Naive thymus-derived CD8-positive, alpha-beta T cell (primary cell): ENCODE results near the gene ARHGAP40. TPM values are rescaled to one million over a fixed set of nuclear protein-coding genes. Genes with fewer than 3 reads are reported as not detected.

ENCODE experiments used
- ATAC-seq, 2 donors: fragments of 150-1000 bp; cut with Tn5 transposase in 1 of 2; sonication (Bioruptor Pico), chemical (Tn5 transposase) in 1 of 2; 1 replicate in 1 of 2; 2 replicates in 1 of 2; pipeline ENCODE4 v1.10.0; 2021; ENCODE audit warnings: mild to moderate bottlenecking in 2 of 2, moderate library complexity in 2 of 2
- POLR2A ChIA-PET: fragments of 350-600 bp; sonication (Branson Sonifier 250); formaldehyde crosslinking; loops from one replicate; lab custom pipeline; 2021; ENCODE audit warnings: antibody characterized with exemption; lab: Charles Lee
- DNase-seq, 10 donors: peaks; one replicate each; pipeline versions ENCODE4 v3.0.0 to v3.0.0-alpha.2; 2020 to 2022
- H3K27ac Mint-ChIP-seq, 10 donors: one replicate each; pipeline ENCODE4 v1.8.0; 2020 to 2022; ENCODE audit warnings: mild to moderate bottlenecking in 10 of 10, mixed read lengths in 10 of 10, moderate library complexity in 4 of 10, inconsistent platforms in 1 of 10
- H3K27me3 Mint-ChIP-seq, 5 donors: one replicate each; pipeline ENCODE4 v1.8.0; 2021 to 2022; ENCODE audit warnings: mixed read lengths in 5 of 5
- H3K36me3 Mint-ChIP-seq, 3 donors: one replicate each; pipeline ENCODE4 v1.8.0; 2020 to 2022; ENCODE audit warnings: mixed read lengths in 3 of 3, mild to moderate bottlenecking in 2 of 3, inconsistent platforms in 1 of 3
- H3K4me1 Mint-ChIP-seq, 4 donors: one replicate each; pipeline ENCODE4 v1.8.0; 2021 to 2022; ENCODE audit warnings: mixed read lengths in 4 of 4
- H3K4me3 Mint-ChIP-seq, 10 donors: one replicate each; pipeline ENCODE4 v1.8.0; 2020 to 2022; ENCODE audit warnings: mild to moderate bottlenecking in 10 of 10, mixed read lengths in 10 of 10, moderate library complexity in 6 of 10, inconsistent platforms in 1 of 10
- H3K9me3 Mint-ChIP-seq, 9 donors: one replicate each; pipeline ENCODE4 v1.8.0; 2020 to 2022; ENCODE audit warnings: mixed read lengths in 9 of 9, mild to moderate bottlenecking in 3 of 9, inconsistent platforms in 1 of 9, moderate library complexity in 1 of 9
- polyA plus RNA-seq, 3 donors: library from polyadenylated mRNA; unstranded; fragments of 300-500 nt; fragmentation: Illumina TruSeq; gene quantifications; one replicate each; pipeline ENCODE4 v1.2.3, GENCODE V29; 2021
- total RNA-seq, 8 experiments: library from RNA in 2 of 8; stranded (reverse) in 2 of 8; gene quantifications; one replicate each; pipeline ENCODE4 v1.2.3 and lab custom pipeline; 2021 to 2026

Gene ARHGAP40
- total and polyA plus RNA-seq, 5 experiments from 2014 or later = not detected

DNA sequence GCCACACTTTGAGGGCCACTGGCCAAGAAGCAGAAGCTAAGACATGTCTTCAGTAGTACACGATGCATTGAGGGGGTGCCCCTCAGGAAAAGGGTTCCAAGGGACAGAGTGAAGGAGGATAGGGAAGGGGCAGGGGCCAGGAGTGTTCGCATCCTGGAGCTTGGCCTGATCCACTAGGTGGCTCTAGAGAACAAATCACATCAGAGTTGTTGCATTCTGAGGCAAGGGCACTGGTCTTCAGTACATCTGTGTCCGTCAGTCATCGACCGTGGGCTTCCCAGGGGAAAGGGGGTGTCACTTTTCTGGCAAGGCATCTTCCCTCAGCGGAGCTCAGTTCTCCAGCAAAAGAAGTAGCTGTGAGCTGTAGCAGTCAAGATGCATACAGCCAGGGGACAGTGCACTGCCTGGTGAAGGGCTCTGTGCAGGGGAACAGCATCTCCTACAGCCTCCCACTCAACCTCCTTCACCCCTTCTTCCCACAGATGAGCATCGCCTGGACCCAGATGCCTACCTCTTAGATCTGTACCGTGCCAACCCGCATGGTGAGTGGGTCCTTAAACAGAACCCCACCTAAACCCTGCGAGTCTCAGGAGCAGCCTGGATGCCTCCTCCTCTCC, 47.8 kb downstream of the ARHGAP40 start:
- Mint-ChIP-seq H3K4me3 (no peak overlapping the region), H3K4me1 (peaks cover 5 to 7% (median 7%) of the 10 kb centered on the region in 4 donors)

DNA sequence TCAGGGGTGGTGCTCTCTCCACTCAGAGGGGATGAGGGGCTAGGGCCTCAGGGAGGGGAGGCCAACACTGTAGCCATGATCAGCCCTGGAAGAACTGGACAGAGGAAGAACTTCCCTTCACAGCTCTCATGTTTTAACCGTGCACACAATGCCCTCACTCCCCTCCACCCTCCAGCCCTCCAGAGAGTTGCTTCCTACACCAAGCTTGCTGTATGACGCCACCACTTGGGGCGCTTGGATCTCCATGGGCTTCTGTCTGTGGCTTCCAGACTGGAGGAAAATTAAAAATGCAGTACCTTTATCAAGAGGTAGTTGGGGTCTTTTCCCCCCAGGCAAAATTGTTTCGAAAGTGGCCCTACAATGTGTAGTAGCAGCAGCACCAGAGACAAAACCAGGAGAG, 48.4 kb downstream of the ARHGAP40 start:
- POLR2A ChIA-PET = interaction anchor here (0.6 kb wide), 1 partner anchor 106 kb away, joined by 3 read pairs; no protein-coding TSS in a partner anchor
- Mint-ChIP-seq H3K36me3 (no peaks in the 10 kb centered on the region), H3K4me3 (no peak overlapping the region), H3K4me1 (peaks cover 5 to 7% (median 7%) of the 10 kb centered on the region in 4 donors), H3K27me3 (peaks cover 14 to 42% (median 33%) of the 10 kb centered on the region in 5 donors), H3K9me3 (peaks cover 0 to 12% (median 0%) of the 10 kb centered on the region in 9 donors), H3K27ac (no peak overlapping the region)
- DNase-seq (no peak), ATAC-seq (no peak)

More for the DNA sequence above, 47.8 kb downstream of the ARHGAP40 start:
- H3K27me3 Mint-ChIP-seq = peaks cover 19 to 48% (median 37%) of the 10 kb centered on the region in 5 donors
- POLR2A ChIA-PET = interaction anchor here (0.6 kb wide), 1 partner anchor 107 kb away, joined by 3 read pairs; no protein-coding TSS in a partner anchor
- DNase-seq = no peak
- no peaks in the 10 kb centered on the region for H3K36me3 Mint-ChIP-seq
- peaks cover 0 to 12% (median 0%) of the 10 kb centered on the region in 9 donors for H3K9me3 Mint-ChIP-seq
- no peak overlapping the region for H3K27ac Mint-ChIP-seq
- no peak for ATAC-seq

DNA sequence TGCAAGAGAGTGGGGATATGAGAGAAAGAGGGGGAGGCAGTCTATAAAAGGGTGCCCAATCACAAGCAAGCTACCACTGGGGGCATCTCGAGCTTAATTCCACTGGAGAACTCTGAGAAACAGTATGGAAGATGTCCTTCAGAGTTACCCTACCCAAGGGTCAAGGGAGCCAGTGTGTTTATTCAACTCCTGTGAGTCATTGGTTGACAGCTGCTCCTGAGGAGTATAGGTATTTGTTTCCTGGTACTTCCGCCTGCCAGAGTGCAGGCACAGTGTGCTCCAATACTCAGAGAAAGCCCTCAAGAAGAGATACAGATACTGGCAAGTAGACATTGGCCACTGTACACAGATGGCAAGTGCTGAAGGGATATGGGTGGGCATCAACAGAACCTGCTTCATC, 49.5 kb downstream of the ARHGAP40 start:
- Mint-ChIP-seq H3K36me3 (no peaks in the 10 kb centered on the region), H3K27ac (no peak overlapping the region), H3K4me3 (no peak overlapping the region), H3K9me3 (peaks cover 0 to 12% (median 0%) of the 10 kb centered on the region in 9 donors), H3K27me3 (peaks cover 13 to 43% (median 35%) of the 10 kb centered on the region in 5 donors), H3K4me1 (peaks cover 5 to 7% (median 6%) of the 10 kb centered on the region in 4 donors)
- ATAC-seq (no peak), DNase-seq (no peak)
- POLR2A ChIA-PET = no interaction called here

DNA sequence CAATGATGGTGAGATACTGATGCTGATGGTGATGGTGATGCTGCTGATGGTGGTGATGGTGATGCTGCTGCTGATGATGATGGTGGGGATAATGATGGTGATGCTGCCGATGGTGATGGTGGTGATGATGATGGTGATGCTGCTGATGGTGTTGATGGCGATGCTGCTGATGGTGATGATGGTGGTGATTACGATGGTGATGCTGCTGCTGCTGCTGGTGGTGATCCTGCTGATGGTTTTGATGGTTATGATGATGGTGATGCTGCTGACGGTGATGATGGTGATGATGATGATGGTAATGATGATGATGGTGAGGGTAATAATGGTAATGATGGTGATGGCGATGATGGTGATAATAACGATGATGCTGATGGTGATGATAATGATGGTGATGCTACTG, 50.0 kb downstream of the ARHGAP40 start:
- POLR2A ChIA-PET = no interaction called here
- Mint-ChIP-seq H3K36me3 (no peaks in the 10 kb centered on the region), H3K4me3 (no peak overlapping the region), H3K27me3 (peaks cover 10 to 39% (median 32%) of the 10 kb centered on the region in 5 donors), H3K9me3 (peaks cover 0 to 12% (median 0%) of the 10 kb centered on the region in 9 donors), H3K27ac (no peak overlapping the region), H3K4me1 (peaks cover under 1 to 3% (median 3%) of the 10 kb centered on the region in 4 donors)
- DNase-seq (no peak), ATAC-seq (no peak)

DNA sequence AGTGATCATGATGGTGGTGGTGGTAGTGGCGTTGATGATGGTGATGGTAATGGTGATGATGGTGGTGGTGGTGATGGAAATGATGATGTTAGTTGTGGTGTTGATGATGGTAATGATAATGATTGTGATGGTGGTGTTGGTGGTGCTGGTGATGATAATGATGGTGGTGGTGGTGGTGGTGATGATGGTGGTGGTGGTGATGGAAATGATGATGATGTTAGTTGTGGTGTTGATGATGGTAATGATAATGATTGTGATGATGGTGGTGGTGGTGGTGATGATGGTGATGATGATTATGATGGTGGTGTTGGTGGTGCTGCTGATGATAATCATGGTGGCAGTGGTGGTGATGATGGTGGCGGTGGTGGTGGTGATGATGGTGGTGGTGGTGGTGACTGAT, 51.4 kb downstream of the ARHGAP40 start:
- no peak for DNase-seq
- POLR2A ChIA-PET = no interaction called here
- no peaks in the 10 kb centered on the region for H3K36me3 Mint-ChIP-seq
- no peak overlapping the region for H3K4me3 Mint-ChIP-seq
- H3K27ac Mint-ChIP-seq = no peak overlapping the region
- ATAC-seq = no peak
- H3K4me1 Mint-ChIP-seq = peaks cover 0 to 2% (median 0%) of the 10 kb centered on the region in 4 donors
- peaks cover 13 to 38% (median 33%) of the 10 kb centered on the region in 5 donors for H3K27me3 Mint-ChIP-seq
- H3K9me3 Mint-ChIP-seq = peaks cover 0 to 12% (median 0%) of the 10 kb centered on the region in 9 donors

DNA sequence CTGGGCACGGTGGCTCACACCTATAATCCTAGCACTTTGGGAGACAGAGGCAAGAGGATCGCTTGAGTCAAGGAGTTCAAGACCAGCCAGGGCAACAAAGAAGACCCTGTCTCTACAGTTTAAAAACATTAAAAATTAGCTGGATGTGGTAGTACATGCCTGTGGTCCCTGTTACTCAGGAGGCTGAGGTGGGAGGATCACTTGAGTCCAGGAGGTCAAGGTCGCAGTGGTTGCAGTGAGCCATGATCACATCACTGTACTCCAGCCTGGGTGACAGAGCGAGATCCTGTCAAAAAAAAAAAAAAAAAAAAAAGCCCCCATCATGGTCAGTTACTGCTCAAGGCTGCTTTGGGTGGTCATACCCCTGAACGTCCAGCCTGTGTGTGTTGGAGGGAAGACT, 55.8 kb downstream of the ARHGAP40 start:
- peaks cover 0 to 5% (median 0%) of the 10 kb centered on the region in 4 donors for H3K4me1 Mint-ChIP-seq
- no peaks in the 10 kb centered on the region for H3K36me3 Mint-ChIP-seq
- POLR2A ChIA-PET = no interaction called here
- DNase-seq (peak in 1 of 10 donors; percentile 26), ATAC-seq (no peak)
- peaks cover 18 to 56% (median 34%) of the 10 kb centered on the region in 5 donors for H3K27me3 Mint-ChIP-seq
- no peak overlapping the region for H3K4me3 Mint-ChIP-seq
- no peak overlapping the region for H3K27ac Mint-ChIP-seq
- peaks cover 0 to 12% (median 0%) of the 10 kb centered on the region in 9 donors for H3K9me3 Mint-ChIP-seq

DNA sequence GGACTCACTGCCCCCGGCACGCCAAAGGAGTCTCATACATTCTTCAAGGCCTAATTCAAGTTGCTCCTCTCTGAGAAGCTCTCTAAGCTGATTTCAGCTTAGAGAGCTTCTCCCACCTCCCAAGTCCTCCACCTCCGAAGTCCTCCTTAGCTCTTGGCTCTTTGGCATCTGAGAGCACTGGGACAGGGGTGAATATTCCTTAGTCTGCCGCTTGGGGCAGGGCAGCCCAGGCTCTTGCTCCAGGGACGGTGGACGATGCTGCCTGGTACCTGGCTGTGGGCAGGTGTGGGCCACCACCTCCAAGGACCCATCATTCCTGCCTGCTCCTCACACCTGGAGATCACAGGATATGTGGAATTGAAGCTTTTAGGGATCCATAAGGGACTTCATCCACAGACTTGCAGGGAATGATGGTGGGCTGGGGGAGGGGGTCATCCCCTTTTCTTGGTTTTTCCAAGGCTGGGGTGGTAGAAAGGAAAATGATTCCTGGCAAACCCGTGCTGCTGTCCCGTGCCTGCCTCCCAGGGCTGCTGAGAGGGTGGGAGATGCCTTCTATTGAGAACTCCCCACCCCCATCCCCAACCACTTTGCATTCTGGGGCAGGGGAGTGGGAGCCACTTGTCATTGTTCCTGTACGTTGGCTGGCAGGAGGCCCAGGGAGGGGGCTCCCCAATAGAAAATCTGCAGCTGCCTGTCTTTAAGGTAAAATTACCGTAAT, 57.4 kb downstream of the ARHGAP40 start:
- no peak overlapping the region for H3K4me3 Mint-ChIP-seq
- H3K27ac Mint-ChIP-seq = no peak overlapping the region
- peaks cover 0 to 3% (median 0%) of the 10 kb centered on the region in 9 donors for H3K9me3 Mint-ChIP-seq
- H3K27me3 Mint-ChIP-seq = peaks cover 15 to 65% (median 30%) of the 10 kb centered on the region in 5 donors
- peaks cover 0 to 3% (median 0%) of the 10 kb centered on the region in 4 donors for H3K4me1 Mint-ChIP-seq
- ATAC-seq = peak; percentile 69 to 85
- peak in 4 of 10 donors; percentile 23 to 48 (median 30) for DNase-seq
- POLR2A ChIA-PET = no interaction called here
- H3K36me3 Mint-ChIP-seq = peaks cover 0 to 4% (median 0%) of the 10 kb centered on the region in 3 donors

DNA sequence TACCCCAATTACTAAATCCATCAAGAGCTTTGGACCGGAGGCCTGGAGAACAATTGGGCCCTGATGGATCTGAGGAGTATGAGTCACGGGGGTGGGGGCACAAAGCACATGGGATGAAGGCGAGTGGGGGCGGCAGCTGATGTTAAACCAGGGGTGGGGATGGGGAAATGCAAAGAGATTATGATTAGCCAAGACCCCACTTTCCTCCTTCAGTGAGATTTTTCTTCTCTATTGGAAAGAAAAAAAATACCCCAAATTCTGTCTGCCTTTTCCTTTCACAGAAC, 57.9 kb downstream of the ARHGAP40 start:
- POLR2A ChIA-PET = no interaction called here
- Mint-ChIP-seq H3K4me1 (peaks cover 0 to 3% (median 0%) of the 10 kb centered on the region in 4 donors), H3K9me3 (peaks cover 0 to 5% (median 0%) of the 10 kb centered on the region in 9 donors), H3K27ac (no peak overlapping the region), H3K36me3 (peaks cover 0 to 4% (median 0%) of the 10 kb centered on the region in 3 donors), H3K27me3 (peaks cover 17 to 68% (median 33%) of the 10 kb centered on the region in 5 donors), H3K4me3 (no peak overlapping the region)
- ATAC-seq (no peak), DNase-seq (no peak)

DNA sequence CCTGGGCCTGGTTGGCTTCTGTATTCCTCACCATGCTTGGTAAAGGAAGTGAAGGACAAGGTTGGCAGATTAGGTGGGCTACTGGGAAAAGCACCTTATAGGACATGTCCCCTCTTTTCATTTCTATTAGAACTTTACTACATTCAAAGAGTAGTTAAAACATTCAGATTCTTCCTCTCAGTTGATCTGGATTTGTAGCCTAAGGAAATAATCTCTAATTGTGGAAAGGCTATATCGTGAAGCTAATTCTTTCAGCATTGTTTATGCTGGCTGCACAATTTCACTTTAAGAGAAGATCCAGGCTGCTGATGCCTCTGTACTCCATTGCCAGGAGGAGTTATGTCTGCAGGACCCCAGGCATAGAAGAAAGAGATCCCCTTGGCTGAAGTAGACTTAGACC, 58.8 kb downstream of the ARHGAP40 start:
- Mint-ChIP-seq H3K27ac (no peak overlapping the region), H3K27me3 (peaks cover 19 to 66% (median 36%) of the 10 kb centered on the region in 5 donors), H3K4me1 (peaks cover 0 to 3% (median 0%) of the 10 kb centered on the region in 4 donors), H3K36me3 (peaks cover 0 to 4% (median 0%) of the 10 kb centered on the region in 3 donors), H3K4me3 (no peak overlapping the region), H3K9me3 (peaks cover 0 to 5% (median 0%) of the 10 kb centered on the region in 9 donors)
- ATAC-seq (no peak), DNase-seq (no peak)
- POLR2A ChIA-PET = no interaction called here

DNA sequence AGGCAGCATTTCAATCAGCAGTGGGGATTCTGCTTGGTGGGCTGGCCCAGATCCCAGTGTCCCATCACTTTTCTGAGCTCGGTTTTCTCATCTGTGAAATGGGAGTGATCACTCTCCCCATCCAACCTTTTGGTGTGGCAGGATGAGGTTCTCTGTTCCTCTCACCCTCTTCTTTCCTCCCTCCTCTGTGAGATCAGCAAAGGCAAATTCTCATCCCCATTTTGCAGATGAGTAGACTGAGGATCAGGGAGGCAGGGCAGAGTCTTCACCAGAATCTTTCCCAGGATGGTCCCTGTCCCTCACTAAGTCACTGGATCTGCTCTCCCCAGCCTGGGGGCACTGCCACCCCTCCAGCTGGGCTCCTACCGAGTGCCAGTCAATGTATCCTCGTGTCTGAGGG, 62.1 kb downstream of the ARHGAP40 start:
- Mint-ChIP-seq H3K27ac (peak overlapping the region in 1 of 10 donors; percentile 18), H3K4me3 (no peak overlapping the region), H3K4me1 (peaks cover 0 to 3% (median 0%) of the 10 kb centered on the region in 4 donors), H3K9me3 (peaks cover 0 to 5% (median 0%) of the 10 kb centered on the region in 9 donors), H3K27me3 (peaks cover 22 to 58% (median 35%) of the 10 kb centered on the region in 5 donors), H3K36me3 (peaks cover 0 to 4% (median 0%) of the 10 kb centered on the region in 3 donors)
- ATAC-seq (no peak), DNase-seq (no peak)
- POLR2A ChIA-PET = no interaction called here

DNA sequence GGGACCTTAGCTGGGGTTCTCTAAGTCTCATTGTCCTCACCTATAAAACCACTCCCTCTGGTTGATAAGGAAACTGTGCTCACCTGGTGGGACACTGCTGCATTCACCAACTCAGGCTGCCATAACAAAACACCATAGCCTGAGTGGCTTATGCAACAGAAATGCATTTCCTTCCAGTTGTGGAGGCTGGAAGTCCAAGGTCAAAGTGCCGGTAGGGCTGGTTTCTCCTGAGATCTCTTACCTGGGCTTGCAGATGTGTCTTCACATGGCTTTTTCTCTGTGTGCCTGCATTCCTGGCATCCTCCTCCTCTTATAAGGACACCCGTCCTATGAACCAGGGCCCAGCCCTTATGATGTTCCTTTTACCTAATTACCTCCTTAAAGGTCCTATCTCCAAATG, 62.7 kb downstream of the ARHGAP40 start:
- Mint-ChIP-seq H3K4me1 (no peaks in the 10 kb centered on the region), H3K27ac (no peak overlapping the region), H3K4me3 (no peak overlapping the region), H3K36me3 (peaks cover 0 to 4% (median 0%) of the 10 kb centered on the region in 3 donors), H3K9me3 (peaks cover 0 to 5% (median 0%) of the 10 kb centered on the region in 9 donors), H3K27me3 (peaks cover 19 to 59% (median 37%) of the 10 kb centered on the region in 5 donors)
- no peak for ATAC-seq
- POLR2A ChIA-PET = no interaction called here
- DNase-seq = no peak

DNA sequence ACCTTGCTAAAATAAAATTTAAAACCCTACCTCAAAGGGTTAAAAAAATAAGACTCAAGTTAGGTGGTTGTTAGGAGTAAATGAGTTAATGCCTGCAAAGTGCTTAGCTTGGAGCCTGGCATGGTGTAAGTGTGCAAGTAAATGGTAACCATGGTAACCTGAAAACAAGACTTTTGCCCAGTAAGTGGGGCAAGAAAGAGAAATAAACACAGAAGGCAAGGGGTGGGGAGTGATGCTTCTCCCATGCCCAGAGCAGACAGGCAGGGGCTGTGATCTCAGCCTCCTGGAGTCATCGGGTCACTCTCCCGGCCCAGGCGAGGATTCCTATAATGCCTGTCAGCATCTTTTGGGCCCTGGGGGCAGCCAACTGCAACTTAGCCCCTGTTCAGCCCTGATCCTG, 63.5 kb downstream of the ARHGAP40 start:
- H3K9me3 Mint-ChIP-seq = peaks cover 0 to 5% (median 0%) of the 10 kb centered on the region in 9 donors
- peaks cover 0 to 2% (median 0%) of the 10 kb centered on the region in 4 donors for H3K4me1 Mint-ChIP-seq
- H3K4me3 Mint-ChIP-seq = no peak overlapping the region
- no peak for DNase-seq
- no peak overlapping the region for H3K27ac Mint-ChIP-seq
- peaks cover 0 to 4% (median 0%) of the 10 kb centered on the region in 3 donors for H3K36me3 Mint-ChIP-seq
- H3K27me3 Mint-ChIP-seq = peaks cover 24 to 66% (median 44%) of the 10 kb centered on the region in 5 donors
- no peak for ATAC-seq
- POLR2A ChIA-PET = no interaction called here
